Pancreas (tissue), 10 donors: ENCODE measurements around the gene CEP250. TPM values are rescaled to one million over a fixed set of nuclear protein-coding genes. Genes with fewer than 3 reads are reported as not detected.

ENCODE experiments used
- ATAC-seq, 4 donors: fragments of 200-7000 bp; cut with Tn5 transposase; one replicate each; pipeline versions ENCODE4 v1.8.0 to v1.9.1; 2020; ENCODE audit warnings: mild to moderate bottlenecking in 4 of 4, moderate library complexity in 4 of 4
- DNase-seq, 6 donors: peaks; one replicate each; pipeline ENCODE4 v3.0.0-alpha.2; 2020
- FAIRE-seq: peaks from 2 replicates; lab custom pipeline; 2012; peaks lifted over from hg19 to GRCh38; lab: Jason Lieb, UNC
- H3K27ac ChIP-seq, 4 donors: fragments of 200-600 bp; sonication (generic); 1 replicate in 3 of 4; 2 replicates in 1 of 4; pipeline versions ENCODE4 v1.5.0 to v1.8.0; 2020
- H3K27me3 ChIP-seq, 4 donors: fragments of 200-600 bp; one replicate each; pipeline ENCODE4 v1.8.0; 2021
- H3K36me3 ChIP-seq, 3 donors: fragments of 200-600 bp; sonication (generic) in 1 of 3; one replicate each; pipeline versions ENCODE4 v1.5.0 to v1.8.0; 2020 to 2021
- H3K4me1 ChIP-seq, 3 donors: fragments of 200-600 bp; one replicate each; pipeline ENCODE4 v1.8.0; 2021
- H3K4me3 ChIP-seq, 4 donors: fragments of 200-600 bp; sonication (generic) in 2 of 4; one replicate each; pipeline versions ENCODE4 v1.5.0 to v1.8.0; 2020 to 2021
- H3K9me3 ChIP-seq, 4 donors: fragments of 200-600 bp; one replicate each; pipeline ENCODE4 v1.8.0; 2021
- CTCF ChIP-seq, 4 donors: fragments of 200-600 bp; sonication (generic) in 3 of 4; IDR thresholded peaks; one replicate each; pipeline versions ENCODE4 v1.5.0 to v1.8.0; 2021; ENCODE audit warnings: antibody characterized with exemption in 4 of 4
- WGBS, 2 donors: extraction: QIAGEN DNeasy Blood & Tissue Kit; methylation state at CpG; one replicate each; pipeline ENCODE4 v1.1.7; 2013; 5-methylcytosine and 5-hydroxymethylcytosine counted together
- intact Hi-C, 3 donors: fragments of 100-400 bp; cut with DNase I; formaldehyde crosslinking; loops; one replicate each; pipeline versions ENCODE4 v1.11.1 to v1.14.2; 2022
- polyA plus RNA-seq, 2 donors: library from polyadenylated mRNA; stranded (reverse); fragments of 200-250 nt; gene quantifications; one replicate each; pipeline ENCODE4 v1.2.3, GENCODE V29; 2013
- total RNA-seq, 6 donors: library from RNA; stranded (reverse); fragmentation: NEBNext Ultra II Directional in 4 of 6; extraction: Animal tissue kit (Norgen Biotek cat#: 25700) in 4 of 6; gene quantifications; one replicate each; pipeline versions ENCODE4 v1.2.1 to v1.2.4, GENCODE V29; 2021 to 2023
- donor health status: healthy with polysubstance abuse.
- donor health status: DM: no; HTN: no; CAD: no; lungs with moderate emphysema.
- donor health status: DM: no; HTN: no; CAD: no.
- donor health status: control.
- donor health status: control.
- donor health status: Bipolar disorder and iron deficiency.
- donor health status: DM: yes; HTN: yes; CAD: no.
- donor health status: DM: no; HTN: no; CAD: no.
- donor health status: DM: no; HTN: no; CAD: no.
- donor health status: DM: yes; HTN: yes; CAD: no.

CEP250 gene, protein sequence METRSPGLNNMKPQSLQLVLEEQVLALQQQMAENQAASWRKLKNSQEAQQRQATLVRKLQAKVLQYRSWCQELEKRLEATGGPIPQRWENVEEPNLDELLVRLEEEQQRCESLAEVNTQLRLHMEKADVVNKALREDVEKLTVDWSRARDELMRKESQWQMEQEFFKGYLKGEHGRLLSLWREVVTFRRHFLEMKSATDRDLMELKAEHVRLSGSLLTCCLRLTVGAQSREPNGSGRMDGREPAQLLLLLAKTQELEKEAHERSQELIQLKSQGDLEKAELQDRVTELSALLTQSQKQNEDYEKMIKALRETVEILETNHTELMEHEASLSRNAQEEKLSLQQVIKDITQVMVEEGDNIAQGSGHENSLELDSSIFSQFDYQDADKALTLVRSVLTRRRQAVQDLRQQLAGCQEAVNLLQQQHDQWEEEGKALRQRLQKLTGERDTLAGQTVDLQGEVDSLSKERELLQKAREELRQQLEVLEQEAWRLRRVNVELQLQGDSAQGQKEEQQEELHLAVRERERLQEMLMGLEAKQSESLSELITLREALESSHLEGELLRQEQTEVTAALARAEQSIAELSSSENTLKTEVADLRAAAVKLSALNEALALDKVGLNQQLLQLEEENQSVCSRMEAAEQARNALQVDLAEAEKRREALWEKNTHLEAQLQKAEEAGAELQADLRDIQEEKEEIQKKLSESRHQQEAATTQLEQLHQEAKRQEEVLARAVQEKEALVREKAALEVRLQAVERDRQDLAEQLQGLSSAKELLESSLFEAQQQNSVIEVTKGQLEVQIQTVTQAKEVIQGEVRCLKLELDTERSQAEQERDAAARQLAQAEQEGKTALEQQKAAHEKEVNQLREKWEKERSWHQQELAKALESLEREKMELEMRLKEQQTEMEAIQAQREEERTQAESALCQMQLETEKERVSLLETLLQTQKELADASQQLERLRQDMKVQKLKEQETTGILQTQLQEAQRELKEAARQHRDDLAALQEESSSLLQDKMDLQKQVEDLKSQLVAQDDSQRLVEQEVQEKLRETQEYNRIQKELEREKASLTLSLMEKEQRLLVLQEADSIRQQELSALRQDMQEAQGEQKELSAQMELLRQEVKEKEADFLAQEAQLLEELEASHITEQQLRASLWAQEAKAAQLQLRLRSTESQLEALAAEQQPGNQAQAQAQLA (N-terminal part only)
- 10 to 100 TPM in 3 of 6 donors, 1 to 10 TPM in 3; 4.5 to 16.0 (median 10.0) TPM for total RNA-seq
- polyA plus RNA-seq = 10 to 100 TPM in 1 of 2 donors, 1 to 10 TPM in 1; 7.2 to 16.2 TPM

DNA sequence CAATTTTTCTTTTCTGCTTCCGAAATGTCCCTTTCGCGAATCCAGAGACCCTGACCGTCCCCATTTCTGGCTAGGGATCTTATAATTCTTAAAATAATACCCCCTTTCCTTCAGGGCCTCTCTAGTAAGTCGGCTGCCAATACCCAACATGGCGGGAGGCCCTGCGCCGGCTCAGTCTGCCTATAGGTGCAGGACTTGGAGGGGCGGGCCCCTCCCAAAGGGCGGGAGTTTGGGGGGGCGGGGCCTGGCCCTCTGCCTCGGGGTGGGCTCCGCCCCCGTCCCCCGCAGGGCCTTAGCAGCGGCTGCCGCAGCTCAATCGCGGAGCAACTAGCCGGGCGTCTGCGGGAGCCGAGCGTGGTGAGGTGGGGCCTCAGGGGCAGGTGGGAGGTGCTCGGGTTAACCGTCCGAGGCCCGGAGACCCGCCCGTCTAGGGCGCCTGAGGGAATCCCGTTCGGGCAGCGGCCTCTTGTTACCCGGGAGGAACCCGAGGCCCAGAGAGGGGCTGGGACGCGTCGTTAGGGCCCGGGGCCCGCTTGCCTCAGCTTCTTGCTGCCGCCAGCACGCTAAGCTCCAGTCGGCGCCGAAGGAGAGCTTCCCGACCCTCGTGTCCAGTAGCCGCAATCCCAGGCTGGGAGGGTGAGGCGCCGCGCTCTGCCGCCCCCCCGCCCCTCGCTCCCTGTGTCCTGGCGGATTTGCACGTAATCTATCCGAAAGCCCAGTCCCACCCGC lies at the start of gene CEP250:
Gene CEP250, plus strand, starts transcription at position 718 of the 729 bp plus-strand sequence. CDS start 6,770 bp downstream, outside the sequence.
- Histone ChIP-seq H3K36me3 (no peaks in the 10 kb centered on the region), H3K4me1 (peaks cover 0 to 10% (median 6%) of the 10 kb centered on the region in 3 donors), H3K27ac (peak within 1 kb of the TSS; percentile 84 to 93 (median 92)), H3K4me3 (peak within 1 kb of the TSS; percentile 47 to 77 (median 75)), H3K9me3 (no peaks in the 10 kb centered on the region), H3K27me3 (no peaks in the 10 kb centered on the region)
- peak; percentile 96 to 99 (median 97) for ATAC-seq
- 0% methylated on average over 47 to 59 of the region's 59 CpGs for WGBS, 2 donors
- no peak for TF ChIP-seq CTCF (IDR thresholded peaks at IDR 0.05)
- intact Hi-C loops = no loop called here
- peak; percentile 92 to 98 (median 96) for DNase-seq
- FAIRE-seq = no peak

- H3K9me3 ChIP-seq = no peaks in the 10 kb centered on the region
- H3K27ac ChIP-seq = no peak overlapping the region
- no peak for TF ChIP-seq CTCF (IDR thresholded peaks at IDR 0.05)
- no peak overlapping the region for H3K4me3 ChIP-seq
- 99 to 100% methylated on average over 3 of the region's 3 CpGs for WGBS, 2 donors
- no peak for DNase-seq
- peaks cover 0 to 14% (median 0%) of the 10 kb centered on the region in 3 donors for H3K36me3 ChIP-seq
- peaks cover 0 to under 1% (median under 1%) of the 10 kb centered on the region in 3 donors for H3K4me1 ChIP-seq
- ATAC-seq = no peak
- intact Hi-C loops = no loop called here
- H3K27me3 ChIP-seq = no peaks in the 10 kb centered on the region
- no peak for FAIRE-seq
Observed at GRCh38 chr20:35405775-35406174, 49.6 kb upstream of the CEP250 start.

DNA sequence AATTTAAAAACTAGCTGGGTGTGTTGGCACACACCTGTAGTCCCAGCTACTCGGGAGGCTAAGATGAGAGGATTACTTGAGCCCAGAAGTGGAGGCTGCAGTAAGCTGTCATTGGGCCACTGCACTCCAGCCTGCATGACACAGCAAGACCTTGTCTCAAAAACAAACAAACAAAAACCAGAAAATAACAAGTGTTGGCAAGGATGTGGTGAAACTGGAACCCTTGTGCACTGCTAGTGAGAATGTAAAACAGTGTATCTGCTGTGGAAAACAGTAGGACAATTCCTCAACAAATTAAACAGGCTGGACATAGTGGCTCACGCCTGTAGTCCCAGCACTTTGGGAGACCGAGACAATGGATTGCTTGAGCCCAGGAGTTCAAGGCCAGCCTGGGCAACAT lies 47.1 kb upstream of the CEP250 start:
- FAIRE-seq (no peak), DNase-seq (no peak), ATAC-seq (no peak)
- H3K27ac ChIP-seq = no peak overlapping the region
- H3K9me3 ChIP-seq = no peaks in the 10 kb centered on the region
- H3K36me3 ChIP-seq = peaks cover 0 to 14% (median 0%) of the 10 kb centered on the region in 3 donors
- no peak for TF ChIP-seq CTCF (IDR thresholded peaks at IDR 0.05)
- intact Hi-C loops = no loop called here
- H3K27me3 ChIP-seq = no peaks in the 10 kb centered on the region
- H3K4me1 ChIP-seq = peaks cover 3 to 4% (median 4%) of the 10 kb centered on the region in 3 donors
- 96 to 100% methylated on average over 3 of the region's 3 CpGs for WGBS, 2 donors
- no peak overlapping the region for H3K4me3 ChIP-seq

DNA sequence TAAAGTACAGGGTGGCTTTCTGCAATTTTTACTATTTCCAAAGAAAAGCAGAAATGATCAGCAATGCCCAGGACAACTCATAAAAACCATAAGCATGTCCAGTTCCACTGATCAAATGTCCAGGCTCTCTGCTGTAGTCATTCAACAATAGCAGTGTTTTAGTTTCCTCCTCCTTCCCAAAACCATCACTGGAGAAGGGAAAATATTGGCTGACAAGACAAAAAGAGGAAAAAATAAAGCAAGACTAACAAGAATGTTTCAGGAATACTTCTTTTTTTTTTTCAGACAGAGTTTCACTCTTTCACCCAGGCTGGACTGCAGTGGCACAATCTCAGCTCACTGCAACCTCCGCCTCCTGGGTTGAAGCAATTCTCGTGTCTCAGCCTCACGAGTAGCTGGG lies 45.9 kb upstream of the CEP250 start:
- FAIRE-seq (no peak), DNase-seq (no peak), ATAC-seq (no peak)
- H3K36me3 ChIP-seq = peaks cover 0 to 14% (median 0%) of the 10 kb centered on the region in 3 donors
- H3K27ac ChIP-seq = no peak overlapping the region
- no peak overlapping the region for H3K4me3 ChIP-seq
- 63 to 64% methylated on average over 3 of the region's 3 CpGs for WGBS, 2 donors
- intact Hi-C loops = no loop called here
- no peaks in the 10 kb centered on the region for H3K27me3 ChIP-seq
- H3K4me1 ChIP-seq = peaks cover 3 to 4% (median 4%) of the 10 kb centered on the region in 3 donors
- TF ChIP-seq CTCF (IDR thresholded peaks at IDR 0.05) = no peak
- no peaks in the 10 kb centered on the region for H3K9me3 ChIP-seq
